Breast epithelium (tissue), 4 donors: ENCODE data around the gene PCSK2. TPM values are rescaled to one million over a fixed set of nuclear protein-coding genes. Genes with fewer than 3 reads are reported as not detected.

Source experiments
- DNase-seq, 2 donors: peaks; one replicate each; pipeline ENCODE4 v3.0.0-alpha.2; 2019; ENCODE audit warnings: low spot score in 2 of 2
- H3K27ac ChIP-seq, 2 donors: fragments of 200-600 bp; sonication (generic) in 1 of 2; one replicate each; pipeline ENCODE4 v1.5.1; 2016 to 2019; ENCODE audit warnings: mild to moderate bottlenecking in 1 of 2
- H3K27me3 ChIP-seq, 2 donors: fragments of 200-600 bp; sonication (generic) in 1 of 2; one replicate each; pipeline versions ENCODE4 v1.5.1 to v1.6.0; 2017 to 2019; ENCODE audit warnings: control low read depth in 1 of 2, mild to moderate bottlenecking in 1 of 2
- H3K36me3 ChIP-seq: fragments of 200-600 bp; one replicate; pipeline ENCODE4 v1.5.1; 2019
- H3K4me1 ChIP-seq, 2 donors: fragments of 200-600 bp; sonication (generic); one replicate each; pipeline ENCODE4 v1.5.1; 2016 to 2019; ENCODE audit warnings: control low read depth in 1 of 2
- H3K4me3 ChIP-seq, 3 donors: fragments of 200-600 bp; sonication (generic); 1 replicate in 2 of 3; 2 replicates in 1 of 3; pipeline ENCODE4 v1.5.1; 2016 to 2019; ENCODE audit warnings: mild to moderate bottlenecking in 3 of 3, moderate library complexity in 2 of 3
- H3K9me3 ChIP-seq, 2 donors: fragments of 200-600 bp; sonication (generic) in 1 of 2; one replicate each; pipeline ENCODE4 v1.5.1; 2016 to 2019; ENCODE audit warnings: control low read depth in 1 of 2
- POLR2A ChIP-seq: fragments of 450-650 bp; IDR thresholded peaks from one replicate; pipeline ENCODE4 v1.6.1; 2016; ENCODE audit warnings: antibody characterized with exemption, mild to moderate bottlenecking, moderate library complexity
- POLR2AphosphoS5 ChIP-seq, 3 donors: sonication (generic); formaldehyde crosslinking; IDR thresholded peaks; one replicate each; pipeline ENCODE4 v1.6.1; 2017; ENCODE audit warnings: antibody characterized with exemption in 3 of 3
- intact Hi-C: fragments of 100-400 bp; cut with DNase I; formaldehyde crosslinking; loops from one replicate; pipeline ENCODE4 v1.15.1; 2023; ENCODE audit warnings: low total_unique reads
- total RNA-seq, 3 donors: library from RNA; depleted of rRNA; stranded (reverse); fragments of >200 nt; gene quantifications; one replicate each; pipeline ENCODE4 v1.1.0, GENCODE V29; 2016
- TF ChIP-seq, protein P1 (sequence below), 3 donors: fragments of 450-650 bp; IDR thresholded peaks; one replicate each; pipeline ENCODE4 v1.5.1; 2016 to 2017; ENCODE audit warnings: antibody characterized with exemption in 3 of 3, mild to moderate bottlenecking in 3 of 3, moderate library complexity in 3 of 3

The PCSK2 gene
- total RNA-seq, 3 donors from 2014 or later: 0.16 TPM; not detected in 2

- no peaks in the 10 kb centered on the region for H3K4me1 ChIP-seq
- H3K4me3 ChIP-seq: no peak overlapping the region
- peaks cover 0 to 22% of the 10 kb centered on the region in 2 donors for H3K27me3 ChIP-seq
- TF ChIP-seq POLR2A: no peak
- TF ChIP-seq POLR2AphosphoS5 (IDR thresholded peaks at IDR 0.05): no peak
- TF ChIP-seq, protein P1, sequence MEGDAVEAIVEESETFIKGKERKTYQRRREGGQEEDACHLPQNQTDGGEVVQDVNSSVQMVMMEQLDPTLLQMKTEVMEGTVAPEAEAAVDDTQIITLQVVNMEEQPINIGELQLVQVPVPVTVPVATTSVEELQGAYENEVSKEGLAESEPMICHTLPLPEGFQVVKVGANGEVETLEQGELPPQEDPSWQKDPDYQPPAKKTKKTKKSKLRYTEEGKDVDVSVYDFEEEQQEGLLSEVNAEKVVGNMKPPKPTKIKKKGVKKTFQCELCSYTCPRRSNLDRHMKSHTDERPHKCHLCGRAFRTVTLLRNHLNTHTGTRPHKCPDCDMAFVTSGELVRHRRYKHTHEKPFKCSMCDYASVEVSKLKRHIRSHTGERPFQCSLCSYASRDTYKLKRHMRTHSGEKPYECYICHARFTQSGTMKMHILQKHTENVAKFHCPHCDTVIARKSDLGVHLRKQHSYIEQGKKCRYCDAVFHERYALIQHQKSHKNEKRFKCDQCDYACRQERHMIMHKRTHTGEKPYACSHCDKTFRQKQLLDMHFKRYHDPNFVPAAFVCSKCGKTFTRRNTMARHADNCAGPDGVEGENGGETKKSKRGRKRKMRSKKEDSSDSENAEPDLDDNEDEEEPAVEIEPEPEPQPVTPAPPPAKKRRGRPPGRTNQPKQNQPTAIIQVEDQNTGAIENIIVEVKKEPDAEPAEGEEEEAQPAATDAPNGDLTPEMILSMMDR (IDR thresholded peaks at IDR 0.05): no peak
- no peak for DNase-seq
- H3K27ac ChIP-seq: no peak overlapping the region
- intact Hi-C loops: no loop called here
- no peaks in the 10 kb centered on the region for H3K9me3 ChIP-seq
- no peaks in the 10 kb centered on the region for H3K36me3 ChIP-seq
These were observed 87.4 kb downstream of the PCSK2 start for GRCh38 chr20:17314264-17314663.

GRCh38 chr20:17315407-17316231 lies 88.8 kb downstream of the PCSK2 start:
- no peak for DNase-seq
- intact Hi-C loops: no loop called here
- TF ChIP-seq, protein P1 (IDR thresholded peaks at IDR 0.05): no peak
- TF ChIP-seq POLR2AphosphoS5 (IDR thresholded peaks at IDR 0.05) (no peak), POLR2A (no peak)
- H3K4me3 ChIP-seq: no peak overlapping the region
- H3K27ac ChIP-seq: no peak overlapping the region
- peaks cover 0 to 22% of the 10 kb centered on the region in 2 donors for H3K27me3 ChIP-seq
- no peaks in the 10 kb centered on the region for H3K4me1 ChIP-seq
- H3K36me3 ChIP-seq: no peaks in the 10 kb centered on the region
- H3K9me3 ChIP-seq: no peaks in the 10 kb centered on the region

DNA sequence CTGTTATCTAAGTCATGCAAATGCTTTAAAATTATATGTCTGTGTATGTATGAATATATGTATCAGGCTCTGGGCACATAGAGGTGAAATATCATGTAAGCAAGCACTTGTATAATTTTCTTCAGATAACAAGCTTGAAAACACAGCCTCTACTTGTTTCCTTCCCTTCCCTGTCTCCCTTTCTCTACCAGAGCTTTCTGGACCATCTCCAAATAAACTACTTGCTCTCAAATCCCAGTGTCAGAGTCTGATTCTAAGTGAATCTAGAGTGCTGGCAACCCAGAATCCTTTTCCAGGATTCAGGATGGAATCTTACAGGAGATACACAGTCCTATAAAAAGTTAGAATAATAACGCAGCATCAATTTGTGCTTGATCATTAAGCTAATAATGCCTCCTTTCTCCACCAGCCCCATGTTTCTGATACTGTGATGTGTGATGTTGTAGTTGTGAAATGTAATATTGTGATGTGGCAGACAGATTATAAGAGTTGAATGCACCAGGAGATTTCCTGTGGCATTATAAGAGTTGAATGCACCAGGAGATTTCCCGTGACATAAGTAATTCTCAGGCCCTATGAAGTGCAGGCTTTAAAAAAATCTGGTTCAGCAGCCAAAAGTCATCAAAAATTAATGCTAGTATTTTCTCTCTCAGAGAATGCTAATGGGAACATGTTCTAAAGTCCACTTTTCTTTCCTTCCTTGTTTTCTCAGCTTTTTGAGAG lies 89.6 kb downstream of the PCSK2 start:
- no peaks in the 10 kb centered on the region for H3K36me3 ChIP-seq
- intact Hi-C loops: no loop called here
- peaks cover 0 to 22% of the 10 kb centered on the region in 2 donors for H3K27me3 ChIP-seq
- TF ChIP-seq POLR2AphosphoS5 (IDR thresholded peaks at IDR 0.05): no peak
- TF ChIP-seq, protein P1 (IDR thresholded peaks at IDR 0.05): no peak
- TF ChIP-seq POLR2A: no peak
- no peak for DNase-seq
- H3K4me3 ChIP-seq: no peak overlapping the region
- H3K27ac ChIP-seq: no peak overlapping the region
- no peaks in the 10 kb centered on the region for H3K4me1 ChIP-seq
- no peaks in the 10 kb centered on the region for H3K9me3 ChIP-seq

GRCh38 chr20:17317341-17317740 lies 90.5 kb downstream of the PCSK2 start:
- H3K4me1 ChIP-seq: no peaks in the 10 kb centered on the region
- H3K36me3 ChIP-seq: no peaks in the 10 kb centered on the region
- intact Hi-C loops: no loop called here
- H3K27me3 ChIP-seq: peaks cover 0 to 22% of the 10 kb centered on the region in 2 donors
- no peak overlapping the region for H3K27ac ChIP-seq
- no peaks in the 10 kb centered on the region for H3K9me3 ChIP-seq
- TF ChIP-seq, protein P1 (IDR thresholded peaks at IDR 0.05): no peak
- TF ChIP-seq POLR2AphosphoS5 (IDR thresholded peaks at IDR 0.05) (no peak), POLR2A (no peak)
- no peak for DNase-seq
- no peak overlapping the region for H3K4me3 ChIP-seq

GRCh38 chr20:17320456-17320855 lies 93.6 kb downstream of the PCSK2 start:
- intact Hi-C loops: no loop called here
- Histone ChIP-seq H3K36me3 (no peaks in the 10 kb centered on the region), H3K4me1 (no peaks in the 10 kb centered on the region), H3K4me3 (no peak overlapping the region), H3K27ac (no peak overlapping the region), H3K9me3 (no peaks in the 10 kb centered on the region), H3K27me3 (peaks cover 0 to 22% of the 10 kb centered on the region in 2 donors)
- TF ChIP-seq POLR2A (no peak), POLR2AphosphoS5 (IDR thresholded peaks at IDR 0.05) (no peak)
- TF ChIP-seq, protein P1 (IDR thresholded peaks at IDR 0.05): no peak
- no peak for DNase-seq
